Stimulated activated CD4-positive, alpha-beta T cell treated with anti-CD3 and anti-CD28 coated beads, Interleukin-15, amount 100 ng/mL, for 1 hour (primary cell): ENCODE data around the gene PRPF40A.

ENCODE experiments used
- DNase-seq, 2 donors: peaks; one replicate each; pipeline ENCODE4 v3.0.0-alpha.2; 2020; ENCODE audit warnings: low read depth in 1 of 2, low spot score in 1 of 2

The PRPF40A gene

GRCh38 chr2:152620985-152621384 lies 96.3 kb downstream of the PRPF40A start:
- DNase-seq: no peak

GRCh38 chr2:152620208-152620607 lies 97.1 kb downstream of the PRPF40A start:
- DNase-seq: no peak

DNA sequence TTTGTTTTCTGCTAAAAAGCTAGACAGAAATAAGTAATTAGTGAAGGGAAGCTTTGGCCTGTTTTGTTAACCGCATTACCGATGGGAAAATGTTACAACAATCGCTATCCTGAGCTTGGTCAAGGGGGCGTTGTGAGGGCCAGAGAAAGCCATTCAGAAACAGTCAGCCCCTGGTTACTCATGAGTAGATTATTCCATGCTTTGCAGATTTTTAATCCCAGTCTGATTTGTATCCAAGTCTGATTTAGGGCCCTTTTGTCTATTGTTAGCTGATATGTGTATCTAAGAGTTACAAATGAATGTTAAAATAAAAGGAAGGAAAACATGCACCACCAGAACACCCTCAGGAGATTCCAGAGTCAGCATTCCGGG lies 99.1 kb downstream of the PRPF40A start:
- no peak for DNase-seq

DNA sequence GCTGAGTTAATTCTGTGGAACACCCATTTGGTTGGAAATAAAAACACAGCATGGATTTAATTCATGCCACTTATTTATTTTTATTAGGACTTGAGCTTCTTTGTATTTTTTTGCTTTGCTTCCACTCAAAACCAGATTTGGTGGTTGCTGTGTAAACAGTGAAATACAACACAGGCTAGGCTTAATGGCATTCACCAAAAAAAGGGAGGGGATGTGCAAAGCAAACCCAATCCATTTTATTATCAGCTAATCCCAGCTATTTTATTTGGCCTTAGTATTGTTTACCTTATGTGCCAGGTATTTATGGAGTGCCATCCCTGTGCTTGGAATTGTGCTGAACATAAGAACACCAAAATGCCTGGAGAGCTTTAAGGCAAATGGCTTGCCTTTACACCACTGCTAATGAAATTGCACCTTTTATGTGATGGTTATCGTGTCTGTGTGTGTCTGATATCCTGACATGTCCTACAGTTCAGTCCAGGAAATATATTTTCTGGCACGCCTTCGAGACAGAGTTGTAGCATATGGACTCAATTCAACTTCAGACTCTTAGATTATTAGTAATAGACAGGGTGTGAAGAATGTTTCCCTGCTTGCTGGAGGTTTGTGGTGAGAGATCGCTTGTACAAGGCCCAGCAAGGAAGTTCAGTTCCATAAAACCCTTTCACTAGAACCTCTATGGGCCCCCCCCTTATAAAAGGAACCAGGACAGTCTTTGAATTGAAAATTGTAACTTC lies 99.6 kb downstream of the PRPF40A start:
- DNase-seq: no peak

- DNase-seq: no peak
These were observed 102.1 kb downstream of the PRPF40A start for GRCh38 chr2:152615177-152615576.

- DNase-seq: no peak
These were observed 104.0 kb downstream of the PRPF40A start for GRCh38 chr2:152613235-152613634.

GRCh38 chr2:152611458-152612231 lies 105.6 kb downstream of the PRPF40A start:
- no peak for DNase-seq

DNA sequence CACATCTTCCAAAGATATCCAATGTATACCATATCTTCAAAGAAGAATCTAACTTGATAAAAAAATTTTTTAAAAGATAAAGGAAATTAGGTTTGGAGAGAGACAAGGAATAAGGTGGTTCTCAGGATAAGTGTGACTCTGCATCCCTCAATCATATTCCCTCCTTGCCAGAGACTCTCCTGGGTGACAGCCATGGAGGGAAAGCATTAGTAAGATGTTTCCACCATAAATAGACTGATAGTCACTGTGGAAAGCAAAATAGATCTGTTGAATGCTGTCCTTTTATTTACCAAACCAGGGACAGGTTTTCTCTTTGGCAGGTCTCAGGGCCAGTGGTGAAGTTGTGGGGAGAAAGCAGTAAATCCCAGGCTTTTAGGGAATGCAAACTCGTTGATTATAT lies 107.6 kb downstream of the PRPF40A start:
- no peak for DNase-seq

DNA sequence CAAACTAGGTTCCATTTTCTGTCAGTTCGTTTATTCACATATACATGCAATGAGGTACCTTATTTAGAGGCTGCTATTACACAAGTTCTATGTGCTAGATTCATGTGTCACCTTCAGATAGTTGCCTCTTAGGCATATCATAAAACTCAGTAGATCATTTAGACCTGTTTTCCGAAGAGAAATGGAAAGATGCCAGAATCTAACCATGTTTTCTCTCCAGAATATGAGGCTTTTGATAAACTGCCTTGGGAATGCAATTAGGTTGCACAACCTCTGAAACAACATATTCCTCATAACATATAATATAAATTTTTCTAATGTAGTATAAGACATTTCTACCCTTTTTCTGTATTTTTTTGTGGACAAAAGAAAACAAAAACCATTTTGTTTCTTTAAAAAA lies 108.1 kb downstream of the PRPF40A start:
- DNase-seq: no peak

DNA sequence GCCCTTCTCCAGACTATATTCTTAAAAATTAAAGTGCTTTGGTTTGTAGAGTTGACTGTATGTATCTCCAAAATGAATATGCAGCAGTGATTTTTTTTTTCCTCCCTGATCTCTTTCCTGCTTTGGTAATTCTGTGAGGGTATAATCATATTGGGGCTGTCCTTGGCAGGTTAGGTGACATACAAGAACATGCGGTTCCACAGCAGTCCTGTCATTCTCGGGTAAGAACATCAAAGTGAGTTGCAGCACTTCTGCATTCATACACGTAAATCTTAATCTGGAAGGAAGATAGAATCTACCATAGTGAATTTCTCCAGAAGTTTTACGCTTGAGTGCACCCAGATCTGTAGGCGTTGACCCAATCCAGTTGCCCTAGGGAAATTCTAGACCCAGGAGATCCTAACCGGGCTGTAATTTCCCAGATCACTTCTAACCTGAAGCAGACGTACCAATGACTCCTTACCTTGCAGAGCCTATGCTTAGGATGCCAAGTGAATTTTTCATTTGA lies 109.4 kb downstream of the PRPF40A start:
- DNase-seq: no peak

GRCh38 chr2:152606941-152607340 lies 110.3 kb downstream of the PRPF40A start:
- no peak for DNase-seq

DNA sequence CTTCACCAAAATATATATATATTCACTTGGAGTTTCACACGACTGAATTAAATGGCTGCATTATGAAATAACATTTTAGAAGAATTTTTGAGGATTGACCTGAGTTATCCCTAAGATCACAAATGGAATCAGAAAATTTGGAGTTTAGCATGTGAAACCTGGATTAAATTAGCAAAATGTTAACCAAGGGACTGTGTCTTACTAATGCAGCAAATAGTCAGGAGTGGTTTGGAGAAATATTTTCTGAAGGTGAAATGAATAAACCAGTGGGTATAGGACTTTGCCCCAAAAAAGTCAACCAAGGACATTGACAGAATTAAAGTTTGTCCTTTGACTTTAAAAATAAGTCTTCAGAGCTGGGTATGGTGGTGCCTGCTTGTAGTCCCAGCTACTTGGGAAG lies 111.2 kb downstream of the PRPF40A start:
- no peak for DNase-seq

GRCh38 chr2:152603166-152603565 lies 114.1 kb downstream of the PRPF40A start:
- DNase-seq: no peak

DNA sequence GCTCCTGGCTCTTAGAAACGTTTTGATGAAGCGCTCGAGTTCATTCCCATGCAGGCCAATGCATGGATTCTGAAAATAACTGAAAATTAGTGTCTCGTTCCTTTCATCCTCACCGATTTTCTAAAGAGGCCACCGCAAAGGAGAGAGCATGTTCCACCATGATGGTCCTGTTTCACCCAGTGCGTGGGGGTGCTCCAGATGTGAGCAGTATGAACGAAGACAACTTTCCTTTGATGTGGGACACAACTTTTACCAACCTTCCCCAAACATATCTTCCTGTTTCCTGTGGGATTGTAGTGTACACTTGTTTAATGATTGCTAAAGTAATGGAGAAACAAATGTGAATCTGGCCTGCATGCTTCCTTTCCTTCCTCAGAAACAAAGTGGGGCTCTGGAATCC lies 114.5 kb downstream of the PRPF40A start:
- DNase-seq: no peak
